Fibroblast of villous mesenchyme (primary cell): ENCODE data around the gene GIPC3. TPM values are rescaled to one million over a fixed set of nuclear protein-coding genes. Genes with fewer than 3 reads are reported as not detected.

Experiments used
- DNase-seq: peaks from one replicate; pipeline ENCODE4 v3.0.0-alpha.2; 2010; ENCODE audit warnings: low read depth
- H3K4me3 ChIP-seq: 2 replicates; pipeline ENCODE4 v1.5.1; 2011; ENCODE audit warnings: low read depth, mild to moderate bottlenecking, low read length
- total RNA-seq: library from RNA; depleted of rRNA; stranded (reverse); fragments of >200 nt; gene quantifications from 2 replicates; pipeline ENCODE4 v1.2.3, GENCODE V29; 2012
- TF ChIP-seq, protein P1 (sequence below): IDR thresholded peaks from 2 replicates; pipeline ENCODE4 v1.5.1; 2012; ENCODE audit warnings: low read depth, mild to moderate bottlenecking, low read length; ENCODE audit not compliant: insufficient read depth

The GIPC3 gene
- total RNA-seq, 1 donor, result 0.43 TPM

DNA sequence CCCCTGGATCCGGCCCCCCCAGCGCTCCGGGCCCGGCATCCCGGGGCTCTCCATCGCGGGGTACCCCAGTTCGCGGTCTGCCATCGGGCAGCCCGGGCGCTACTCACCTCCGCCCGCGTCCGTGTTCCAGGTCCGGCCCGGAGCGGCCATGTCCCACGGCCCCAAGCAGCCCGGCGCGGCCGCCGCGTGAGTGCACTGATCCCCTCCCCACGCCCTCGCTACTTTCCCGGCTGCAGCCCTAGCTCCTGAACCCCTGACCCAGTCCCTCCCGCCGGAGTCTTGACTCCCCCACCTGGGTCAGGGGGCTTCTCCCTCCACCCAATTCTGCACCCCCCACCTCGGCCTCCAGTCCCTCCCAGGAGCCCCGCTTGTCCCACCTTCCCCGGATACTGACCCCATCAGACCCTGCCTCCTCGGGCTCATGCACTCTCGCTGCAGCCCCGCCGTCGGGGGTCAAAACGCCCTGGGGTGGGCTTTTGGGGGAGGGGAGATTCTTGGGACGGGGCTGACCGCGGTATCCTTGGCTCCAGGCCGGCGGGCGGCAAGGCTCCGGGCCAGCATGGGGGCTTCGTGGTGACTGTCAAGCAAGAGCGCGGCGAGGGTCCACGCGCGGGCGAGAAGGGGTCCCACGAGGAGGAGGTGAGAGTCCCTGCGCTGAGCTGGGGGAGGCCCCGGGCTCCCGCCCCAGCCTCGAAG is 12.0 kb upstream of the GIPC3 start:
- TF ChIP-seq, protein P1, sequence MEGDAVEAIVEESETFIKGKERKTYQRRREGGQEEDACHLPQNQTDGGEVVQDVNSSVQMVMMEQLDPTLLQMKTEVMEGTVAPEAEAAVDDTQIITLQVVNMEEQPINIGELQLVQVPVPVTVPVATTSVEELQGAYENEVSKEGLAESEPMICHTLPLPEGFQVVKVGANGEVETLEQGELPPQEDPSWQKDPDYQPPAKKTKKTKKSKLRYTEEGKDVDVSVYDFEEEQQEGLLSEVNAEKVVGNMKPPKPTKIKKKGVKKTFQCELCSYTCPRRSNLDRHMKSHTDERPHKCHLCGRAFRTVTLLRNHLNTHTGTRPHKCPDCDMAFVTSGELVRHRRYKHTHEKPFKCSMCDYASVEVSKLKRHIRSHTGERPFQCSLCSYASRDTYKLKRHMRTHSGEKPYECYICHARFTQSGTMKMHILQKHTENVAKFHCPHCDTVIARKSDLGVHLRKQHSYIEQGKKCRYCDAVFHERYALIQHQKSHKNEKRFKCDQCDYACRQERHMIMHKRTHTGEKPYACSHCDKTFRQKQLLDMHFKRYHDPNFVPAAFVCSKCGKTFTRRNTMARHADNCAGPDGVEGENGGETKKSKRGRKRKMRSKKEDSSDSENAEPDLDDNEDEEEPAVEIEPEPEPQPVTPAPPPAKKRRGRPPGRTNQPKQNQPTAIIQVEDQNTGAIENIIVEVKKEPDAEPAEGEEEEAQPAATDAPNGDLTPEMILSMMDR, result no peak
- DNase-seq, result no peak
- H3K4me3 ChIP-seq, result peak overlapping the region; percentile 76

DNA sequence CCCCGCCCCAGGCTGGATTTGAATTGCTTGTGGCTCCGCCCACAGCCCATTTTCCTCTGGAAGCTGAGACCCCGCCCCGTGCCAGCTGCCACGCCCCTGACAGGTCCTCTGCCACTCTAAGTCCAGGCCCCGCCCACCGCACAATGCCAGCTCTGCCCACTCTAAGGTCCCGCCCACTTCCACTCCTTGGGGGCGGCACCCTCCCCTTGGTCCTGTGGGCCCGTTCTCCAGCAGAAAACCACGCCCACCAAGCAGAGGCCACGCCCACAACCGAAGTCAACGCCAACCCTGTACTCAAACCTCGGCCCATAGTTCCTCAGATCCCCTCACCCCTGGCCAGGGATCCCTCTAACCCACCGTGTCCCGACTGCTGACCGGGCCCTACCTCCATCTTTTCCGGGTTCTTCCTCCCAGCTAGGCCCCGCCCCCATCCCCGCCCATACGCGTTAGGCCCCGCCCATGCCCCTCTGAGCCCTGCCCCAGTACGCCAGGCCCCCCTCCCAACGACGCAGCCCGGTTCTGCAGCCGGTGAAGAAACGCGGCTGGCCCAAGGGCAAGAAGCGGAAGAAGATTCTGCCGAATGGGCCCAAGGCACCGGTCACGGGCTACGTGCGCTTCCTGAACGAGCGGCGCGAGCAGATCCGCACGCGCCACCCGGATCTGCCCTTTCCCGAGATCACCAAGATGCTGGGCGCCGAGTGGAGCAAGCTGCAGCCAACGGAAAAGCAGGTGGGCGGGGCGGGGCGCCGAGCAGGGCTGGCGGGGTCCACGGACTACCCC is 11.2 kb upstream of the GIPC3 start:
- DNase-seq, result peak; percentile 96
- TF ChIP-seq, protein P1, result no peak
- H3K4me3 ChIP-seq, result peak overlapping the region; percentile 76

DNA sequence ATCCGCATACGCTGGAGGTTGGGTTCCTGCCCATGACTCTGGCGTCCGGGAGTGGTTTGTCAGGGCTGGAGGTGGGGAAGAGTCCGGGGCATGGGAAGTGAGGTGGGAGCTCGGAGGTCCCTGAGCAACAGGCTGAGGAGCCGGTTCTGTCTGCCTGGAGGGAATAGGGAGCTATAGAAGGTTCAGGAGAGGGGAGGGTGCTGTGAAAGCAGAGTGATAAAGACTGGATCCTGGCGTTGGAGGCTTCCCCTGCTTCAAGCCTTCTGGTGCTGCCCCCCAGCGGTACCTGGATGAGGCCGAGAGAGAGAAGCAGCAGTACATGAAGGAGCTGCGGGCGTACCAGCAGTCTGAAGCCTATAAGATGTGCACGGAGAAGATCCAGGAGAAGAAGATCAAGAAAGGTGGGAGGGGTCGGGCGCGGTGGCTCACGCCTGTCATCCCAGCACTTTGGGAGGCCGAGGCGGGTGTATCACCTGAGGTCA is 10.0 kb upstream of the GIPC3 start:
- DNase-seq, result peak; percentile 49
- H3K4me3 ChIP-seq, result no peak overlapping the region
- TF ChIP-seq, protein P1, result peak; percentile 45

DNA sequence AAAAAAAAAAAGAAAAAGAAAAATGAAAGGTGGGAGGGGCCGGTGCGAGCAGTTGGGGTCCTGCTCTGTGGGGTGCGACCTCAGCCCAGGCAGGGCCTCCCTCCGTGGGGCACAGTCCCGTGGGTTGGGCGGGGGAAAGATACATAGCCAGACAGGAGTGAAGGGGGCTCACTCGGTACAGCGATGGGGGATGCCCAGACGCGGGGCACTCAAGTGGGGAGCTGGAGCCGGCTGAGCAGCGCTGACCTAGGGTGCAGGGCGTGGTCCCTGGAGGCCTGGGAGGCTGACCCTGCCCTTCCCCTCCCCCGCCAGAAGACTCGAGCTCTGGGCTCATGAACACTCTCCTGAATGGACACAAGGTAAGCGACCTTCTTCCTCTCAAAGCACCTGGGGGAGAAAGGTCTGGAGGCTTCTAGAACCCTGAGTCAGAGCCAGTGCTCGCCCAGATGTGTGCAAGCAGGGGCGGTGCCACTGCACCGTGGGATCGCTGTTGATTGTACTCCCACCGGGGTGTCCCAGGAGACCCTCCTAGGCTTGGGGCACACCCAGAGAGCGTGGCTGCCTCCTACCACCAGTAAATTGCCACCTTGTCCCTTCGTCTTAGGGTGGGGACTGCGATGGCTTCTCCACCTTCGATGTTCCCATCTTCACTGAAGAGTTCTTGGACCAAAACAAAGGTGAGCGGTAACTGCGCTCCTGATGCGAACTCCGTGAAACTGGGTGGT is 9.2 kb upstream of the GIPC3 start:
- no peak for DNase-seq
- TF ChIP-seq, protein P1, result no peak
- peak overlapping the region; percentile 34 for H3K4me3 ChIP-seq

DNA sequence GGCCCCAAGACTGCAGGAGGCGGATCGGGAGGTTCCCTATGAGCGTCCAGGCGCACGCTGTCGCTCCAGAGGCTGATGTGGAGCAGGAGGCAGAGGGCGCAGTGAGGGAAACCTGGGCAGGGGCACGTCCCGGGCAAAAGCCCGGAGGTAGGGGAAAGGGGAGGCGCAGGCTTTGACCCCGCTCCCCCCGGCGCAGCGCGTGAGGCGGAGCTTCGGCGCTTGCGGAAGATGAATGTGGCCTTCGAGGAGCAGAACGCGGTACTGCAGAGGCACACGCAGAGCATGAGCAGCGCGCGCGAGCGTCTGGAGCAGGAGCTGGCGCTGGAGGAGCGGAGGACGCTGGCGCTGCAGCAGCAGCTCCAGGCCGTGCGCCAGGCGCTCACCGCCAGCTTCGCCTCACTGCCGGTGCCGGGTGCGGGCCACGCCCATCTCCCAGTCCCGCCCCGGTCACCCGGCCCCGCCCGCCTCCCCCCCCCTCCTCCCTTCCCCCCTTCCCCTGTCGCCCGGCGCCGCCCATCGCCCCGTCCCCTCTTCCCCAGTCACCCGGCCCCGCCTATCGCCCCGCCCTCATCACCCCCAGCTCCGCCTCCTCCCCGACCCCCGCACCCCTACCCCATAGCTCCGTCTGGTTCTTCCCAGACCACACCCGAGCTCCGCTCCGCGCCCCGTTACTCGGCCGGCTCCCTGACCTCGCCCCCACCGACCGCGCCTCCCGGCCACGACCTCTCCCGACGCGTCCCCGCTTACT is 8.4 kb upstream of the GIPC3 start:
- DNase-seq, result peak; percentile 64
- peak overlapping the region; percentile 34 for H3K4me3 ChIP-seq
- TF ChIP-seq, protein P1, result no peak

DNA sequence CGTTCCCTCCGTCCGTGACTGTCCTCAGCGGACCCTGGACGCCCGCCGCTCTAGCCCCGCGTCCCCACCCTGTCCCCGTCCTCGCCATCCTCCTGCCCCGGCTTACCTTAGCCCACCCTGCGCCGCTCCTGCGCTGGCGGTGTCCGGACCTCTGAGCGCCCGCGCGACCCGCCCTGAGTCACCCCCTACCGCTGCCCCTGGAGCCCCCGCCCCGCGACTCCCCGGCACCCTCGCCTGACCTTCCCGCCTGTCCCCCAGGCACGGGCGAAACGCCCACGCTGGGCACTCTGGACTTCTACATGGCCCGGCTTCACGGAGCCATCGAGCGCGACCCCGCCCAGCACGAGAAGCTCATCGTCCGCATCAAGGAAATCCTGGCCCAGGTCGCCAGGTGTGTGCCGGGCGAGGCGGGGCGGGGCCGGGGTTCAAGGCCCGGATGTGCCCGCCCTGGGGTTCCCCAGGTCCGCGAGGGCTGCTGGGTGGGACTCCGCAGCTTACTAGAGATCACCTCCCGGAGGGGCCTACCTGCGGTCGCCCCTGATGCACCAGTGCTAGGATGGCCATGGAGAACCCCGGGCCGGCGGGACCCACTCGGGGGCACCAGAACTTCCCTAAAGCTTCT is 7.4 kb upstream of the GIPC3 start:
- TF ChIP-seq, protein P1, result no peak
- DNase-seq, result no peak

More for the DNA sequence above, 7.4 kb upstream of the GIPC3 start:
- H3K4me3 ChIP-seq, result no peak overlapping the region
